Natural killer cell (primary cell): ENCODE measurements around the gene MICALL1. TPM values are rescaled to one million over a fixed set of nuclear protein-coding genes. Genes with fewer than 3 reads are reported as not detected.
"Not testable (repeated sequence)": the region's sequence is repeated elsewhere in the genome, so short reads cannot be mapped to it uniquely, and the experiment has no call there.

Experiments
- ATAC-seq, 3 donors: fragments of 150-1000 bp in 2 of 3; fragments of 200-7000 bp in 1 of 3; cut with Tn5 transposase; 1 replicate in 1 of 3; 2 replicates in 2 of 3; pipeline ENCODE4 v1.10.0; 2021; ENCODE audit warnings: mild to moderate bottlenecking in 2 of 3, moderate library complexity in 2 of 3
- DNase-seq, 2 donors: peaks; one replicate each; pipeline versions ENCODE4 v3.0.0 to v3.0.0-alpha.2; 2013 to 2021; ENCODE audit warnings: mixed read lengths in 1 of 2
- H3K27ac ChIP-seq: one replicate; pipeline ENCODE4 v1.5.1; 2013; ENCODE audit warnings: mild to moderate bottlenecking, low read length
- H3K27me3 ChIP-seq: one replicate; pipeline ENCODE4 v1.6.1; 2013; ENCODE audit warnings: low read length; ENCODE audit not compliant: control insufficient read depth, insufficient read depth
- H3K36me3 ChIP-seq: one replicate; pipeline ENCODE4 v1.6.1; 2013; ENCODE audit warnings: low read length; ENCODE audit not compliant: control insufficient read depth, insufficient read depth
- H3K4me1 ChIP-seq: one replicate; pipeline ENCODE4 v1.6.1; 2013; ENCODE audit warnings: low read length; ENCODE audit not compliant: control insufficient read depth, insufficient read depth
- H3K4me3 ChIP-seq: one replicate; pipeline ENCODE4 v1.5.1; 2013; ENCODE audit warnings: low read length
- H3K9me3 ChIP-seq: one replicate; pipeline ENCODE4 v1.6.1; 2013; ENCODE audit warnings: low read length; ENCODE audit not compliant: control insufficient read depth, insufficient read depth
- H3K27ac Mint-ChIP-seq, 2 donors: one replicate each; pipeline ENCODE4 v1.8.0; 2022; ENCODE audit warnings: mild to moderate bottlenecking in 2 of 2, mixed read lengths in 2 of 2, moderate library complexity in 1 of 2
- H3K27me3 Mint-ChIP-seq, 2 donors: one replicate each; pipeline ENCODE4 v1.8.0; 2022; ENCODE audit warnings: low read depth in 2 of 2, mixed read lengths in 2 of 2
- H3K36me3 Mint-ChIP-seq: one replicate; pipeline ENCODE4 v1.8.0; 2022; ENCODE audit warnings: mixed read lengths
- H3K4me1 Mint-ChIP-seq, 2 donors: one replicate each; pipeline ENCODE4 v1.8.0; 2022; ENCODE audit warnings: mixed read lengths in 2 of 2
- H3K4me3 Mint-ChIP-seq: one replicate; pipeline ENCODE4 v1.8.0; 2022; ENCODE audit warnings: mild to moderate bottlenecking, moderate library complexity, mixed read lengths
- H3K9me3 Mint-ChIP-seq, 2 donors: one replicate each; pipeline ENCODE4 v1.8.0; 2022; ENCODE audit warnings: mixed read lengths in 2 of 2
- WGBS: methylation state at CpG from one replicate; pipeline ENCODE4 v1.1.7; 2013; ENCODE audit warnings: missing lambda C conversion rate; ENCODE audit not compliant: insufficient coverage; 5-methylcytosine and 5-hydroxymethylcytosine counted together
- intact Hi-C: fragments of 100-400 bp; cut with micrococcal nuclease; formaldehyde crosslinking; loops from one replicate; pipeline ENCODE4 v1.14.2; 2022
- total RNA-seq, 4 donors: library from RNA; stranded (reverse); fragments of 120-200 nt in 1 of 4; gene quantifications; one replicate each; pipeline versions ENCODE4 v1.2.3 to v1.2.4, GENCODE V29; 2013 to 2022
- TF ChIP-seq, protein P1 (sequence below): fragments of 200-600 bp; IDR thresholded peaks from one replicate; pipeline ENCODE4 v1.8.0; 2022; ENCODE audit warnings: antibody characterized with exemption

Gene MICALL1
- total RNA-seq, 3 donors from 2014 or later (not counting 1 experiment from before 2014, with no cell fraction given) = 24.6 to 34.3 (median 32.4) TPM

DNA sequence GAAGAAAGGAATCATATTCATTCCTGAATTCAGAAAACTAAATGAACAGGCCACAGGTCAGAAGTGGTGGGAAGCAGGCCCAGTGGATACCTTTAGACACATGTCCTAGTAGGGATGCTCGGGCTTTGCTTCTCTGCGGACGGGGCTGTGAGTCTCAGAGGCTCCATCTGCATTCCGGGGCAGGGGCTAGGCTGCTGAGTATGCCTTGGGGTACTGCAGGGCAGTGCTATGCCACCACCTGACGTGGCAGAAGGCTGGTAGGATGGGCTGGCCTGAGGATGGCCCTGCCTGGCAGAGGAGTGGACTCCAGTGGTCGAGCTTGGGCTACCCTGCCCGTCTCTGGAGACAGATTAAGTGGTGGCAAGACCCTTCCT is 37.7 kb downstream of the MICALL1 start:
- Histone ChIP-seq H3K4me3 (no peak overlapping the region), H3K36me3 (peaks cover 16% of the 10 kb centered on the region), H3K27me3 (no peaks in the 10 kb centered on the region), H3K27ac (no peak overlapping the region), H3K9me3 (no peaks in the 10 kb centered on the region), H3K4me1 (no peaks in the 10 kb centered on the region)
- TF ChIP-seq, protein P1, sequence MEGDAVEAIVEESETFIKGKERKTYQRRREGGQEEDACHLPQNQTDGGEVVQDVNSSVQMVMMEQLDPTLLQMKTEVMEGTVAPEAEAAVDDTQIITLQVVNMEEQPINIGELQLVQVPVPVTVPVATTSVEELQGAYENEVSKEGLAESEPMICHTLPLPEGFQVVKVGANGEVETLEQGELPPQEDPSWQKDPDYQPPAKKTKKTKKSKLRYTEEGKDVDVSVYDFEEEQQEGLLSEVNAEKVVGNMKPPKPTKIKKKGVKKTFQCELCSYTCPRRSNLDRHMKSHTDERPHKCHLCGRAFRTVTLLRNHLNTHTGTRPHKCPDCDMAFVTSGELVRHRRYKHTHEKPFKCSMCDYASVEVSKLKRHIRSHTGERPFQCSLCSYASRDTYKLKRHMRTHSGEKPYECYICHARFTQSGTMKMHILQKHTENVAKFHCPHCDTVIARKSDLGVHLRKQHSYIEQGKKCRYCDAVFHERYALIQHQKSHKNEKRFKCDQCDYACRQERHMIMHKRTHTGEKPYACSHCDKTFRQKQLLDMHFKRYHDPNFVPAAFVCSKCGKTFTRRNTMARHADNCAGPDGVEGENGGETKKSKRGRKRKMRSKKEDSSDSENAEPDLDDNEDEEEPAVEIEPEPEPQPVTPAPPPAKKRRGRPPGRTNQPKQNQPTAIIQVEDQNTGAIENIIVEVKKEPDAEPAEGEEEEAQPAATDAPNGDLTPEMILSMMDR = no peak
- Mint-ChIP-seq H3K4me3 (no peak overlapping the region), H3K9me3 (no peaks in the 10 kb centered on the region), H3K4me1 (no peaks in the 10 kb centered on the region), H3K36me3 (no peaks in the 10 kb centered on the region), H3K27me3 (no peaks in the 10 kb centered on the region), H3K27ac (no peak overlapping the region)
- no peak for ATAC-seq
- intact Hi-C loops = no loop called here
- 93% methylated on average over 7 of the region's 7 CpGs for WGBS
- no peak for DNase-seq

DNA sequence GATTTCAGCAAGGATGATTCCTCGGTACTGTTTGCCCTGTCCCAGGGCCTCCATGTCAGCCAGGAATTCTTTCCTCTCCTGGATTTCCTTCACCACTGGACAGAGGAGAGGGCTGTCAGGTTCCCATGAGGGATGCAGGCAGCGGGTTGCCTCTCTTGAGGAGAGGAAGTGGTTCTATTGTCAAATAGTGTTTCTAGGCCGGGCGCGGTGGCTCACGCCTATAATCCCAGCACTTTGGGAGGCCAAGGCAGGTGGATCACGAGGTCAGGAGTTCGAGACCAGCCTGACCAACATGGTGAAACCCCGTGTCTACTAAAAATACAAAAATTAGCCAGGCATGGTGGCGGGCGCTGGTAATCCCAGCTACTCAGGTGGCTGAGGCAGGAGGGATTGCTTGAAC is 38.3 kb downstream of the MICALL1 start:
- H3K4me3 Mint-ChIP-seq, ATAC-seq, H3K27me3 Mint-ChIP-seq, H3K36me3 Mint-ChIP-seq, H3K9me3 Mint-ChIP-seq, H3K27ac ChIP-seq, H3K4me1 Mint-ChIP-seq, H3K27ac Mint-ChIP-seq, H3K4me3 ChIP-seq, intact Hi-C loops, DNase-seq, H3K4me1 ChIP-seq, H3K9me3 ChIP-seq, H3K27me3 ChIP-seq: not testable (repeated sequence)
- WGBS = 96% methylated on average over 9 of the region's 11 CpGs
- peaks cover 13% of the 10 kb centered on the region for H3K36me3 ChIP-seq

DNA sequence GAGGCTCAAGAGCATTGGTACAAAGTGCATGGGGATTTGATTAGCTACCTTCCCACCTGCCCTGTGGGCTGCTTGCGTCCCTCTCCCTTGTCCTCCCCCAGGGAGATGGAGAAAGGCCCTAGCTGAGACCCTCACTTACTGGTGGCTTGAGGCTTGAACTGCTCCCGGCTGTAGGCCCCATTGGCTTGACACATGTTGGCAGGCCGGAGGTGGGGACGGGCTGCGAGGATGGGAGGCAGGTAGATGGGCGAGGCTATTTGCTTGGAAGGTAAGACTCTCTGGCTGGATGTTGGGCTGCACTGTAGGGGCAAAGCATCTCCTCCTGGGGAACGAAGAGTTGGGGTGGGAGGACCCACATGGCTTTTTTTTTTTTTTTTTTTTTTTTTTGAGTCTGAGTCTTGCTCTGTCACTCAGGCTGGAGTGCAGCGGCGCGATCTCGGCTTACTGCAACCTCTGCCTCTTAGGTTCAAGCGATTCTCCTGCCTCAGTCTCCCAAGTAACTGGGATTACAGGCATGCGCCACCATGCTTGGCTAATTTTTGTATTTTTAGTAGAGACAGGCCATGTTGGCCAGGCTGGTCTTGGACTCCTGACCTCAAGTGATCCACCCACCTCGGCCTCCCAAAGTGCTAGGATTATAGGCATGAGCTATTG is 41.2 kb downstream of the MICALL1 start:
- H3K4me1 ChIP-seq, H3K27ac Mint-ChIP-seq, H3K36me3 Mint-ChIP-seq, H3K9me3 Mint-ChIP-seq, ATAC-seq, DNase-seq, H3K27ac ChIP-seq, H3K4me3 Mint-ChIP-seq, H3K9me3 ChIP-seq, intact Hi-C loops, H3K4me1 Mint-ChIP-seq, H3K27me3 ChIP-seq, H3K27me3 Mint-ChIP-seq, H3K36me3 ChIP-seq, H3K4me3 ChIP-seq: not testable (repeated sequence)
- WGBS = 97% methylated on average over 14 of the region's 14 CpGs

DNA sequence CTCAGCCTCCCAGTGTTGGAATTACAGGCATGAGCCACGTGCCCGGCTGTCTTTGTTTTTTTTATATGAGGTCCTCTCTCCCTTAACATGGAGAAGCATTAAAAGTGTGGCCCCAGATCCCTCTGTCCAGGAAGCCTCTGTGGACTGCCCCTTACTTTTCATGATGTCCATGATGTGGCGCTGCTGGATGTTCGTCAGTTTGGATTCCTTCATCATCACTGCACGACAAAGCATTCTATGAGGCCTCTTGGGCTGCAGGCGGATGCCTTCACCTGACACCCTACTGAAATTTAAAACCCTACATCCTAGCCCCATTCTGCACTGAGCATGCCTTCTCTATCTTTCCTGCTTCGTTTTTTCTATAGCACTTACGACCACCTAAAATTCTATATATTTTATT is 45.2 kb downstream of the MICALL1 start:
- intact Hi-C loops = loop anchor here (5.0 kb wide), 1 partner anchor 134 kb away; no protein-coding TSS in a partner anchor
- Histone ChIP-seq H3K4me1 (peaks cover 20% of the 10 kb centered on the region), H3K9me3 (no peaks in the 10 kb centered on the region), H3K4me3 (no peak overlapping the region), H3K36me3 (no peaks in the 10 kb centered on the region), H3K27ac (no peak overlapping the region), H3K27me3 (peaks cover 6% of the 10 kb centered on the region)
- TF ChIP-seq, protein P1 = no peak
- H3K36me3 Mint-ChIP-seq = no peaks in the 10 kb centered on the region
- no peaks in the 10 kb centered on the region for H3K9me3 Mint-ChIP-seq
- H3K27ac Mint-ChIP-seq = no peak overlapping the region
- no peak for ATAC-seq
- no peak overlapping the region for H3K4me3 Mint-ChIP-seq
- H3K27me3 Mint-ChIP-seq = peaks cover 7 to 10% of the 10 kb centered on the region in 2 donors
- no peak for DNase-seq
- peaks cover 22 to 27% of the 10 kb centered on the region in 2 donors for H3K4me1 Mint-ChIP-seq
- 79% methylated on average over 6 of the region's 8 CpGs for WGBS

DNA sequence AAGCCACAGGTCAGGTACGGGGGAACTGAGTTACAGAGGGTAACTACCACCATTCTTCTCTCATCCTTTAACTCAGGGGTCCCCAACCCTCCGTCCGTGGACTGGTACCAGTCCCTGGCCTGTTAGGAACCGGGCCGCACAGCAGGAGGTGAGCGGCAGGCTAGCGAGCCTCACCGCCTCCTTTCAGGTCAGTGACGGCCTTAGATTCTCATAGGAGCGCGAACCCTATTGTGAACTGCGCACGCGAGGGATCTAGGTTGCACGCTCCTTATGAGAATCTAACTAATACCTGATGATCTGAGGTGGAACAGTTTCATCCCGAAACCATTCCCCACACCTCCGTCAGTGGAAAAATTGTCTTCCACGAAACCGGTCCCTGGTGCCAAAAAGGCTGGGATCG is 46.5 kb downstream of the MICALL1 start:
- peaks cover 22 to 35% of the 10 kb centered on the region in 2 donors for H3K4me1 Mint-ChIP-seq
- H3K27ac Mint-ChIP-seq = peak overlapping the region in 1 of 2 donors; percentile 94
- H3K4me3 Mint-ChIP-seq = peak overlapping the region; percentile 93
- DNase-seq, H3K9me3 ChIP-seq, H3K36me3 Mint-ChIP-seq, H3K27me3 ChIP-seq, H3K27me3 Mint-ChIP-seq, H3K9me3 Mint-ChIP-seq, ATAC-seq, H3K27ac ChIP-seq: not testable (repeated sequence)
- Histone ChIP-seq H3K4me1 (peaks cover 20% of the 10 kb centered on the region), H3K4me3 (peak overlapping the region; percentile 78), H3K36me3 (peaks cover 12% of the 10 kb centered on the region)
- intact Hi-C loops = loop anchor here (5.0 kb wide), 1 partner anchor 135 kb away; no protein-coding TSS in a partner anchor
- 18% methylated on average over 20 of the region's 20 CpGs for WGBS
